ENCODE measurements around the gene DCP1A. TPM values are rescaled to one million over a fixed set of nuclear protein-coding genes. Genes with fewer than 3 reads are reported as not detected.

Gene DCP1A
- total RNA-seq, 2 experiments from 2014 or later: 33.1 to 36.1 TPM

GRCh38 chr3:53252096-53252946, 95.0 kb downstream of the DCP1A start:
- Mint-ChIP-seq H3K4me3 (peak overlapping the region; percentile 67), H3K36me3 (peaks cover 41% of the 10 kb centered on the region), H3K27ac (no peak overlapping the region), H3K4me1 (peaks cover 41% of the 10 kb centered on the region), H3K9me3 (no peaks in the 10 kb centered on the region), H3K27me3 (no peaks in the 10 kb centered on the region)
- no peak for DNase-seq

GRCh38 chr3:53250881-53251605, 96.3 kb downstream of the DCP1A start:
- H3K36me3 Mint-ChIP-seq: peaks cover 49% of the 10 kb centered on the region
- no peaks in the 10 kb centered on the region for H3K9me3 Mint-ChIP-seq
- peak overlapping the region; percentile 14 for H3K4me3 Mint-ChIP-seq
- H3K27me3 Mint-ChIP-seq: no peaks in the 10 kb centered on the region
- DNase-seq: no peak
- H3K4me1 Mint-ChIP-seq: peaks cover 45% of the 10 kb centered on the region
- peak overlapping the region; percentile 34 for H3K27ac Mint-ChIP-seq

- Mint-ChIP-seq H3K9me3 (no peaks in the 10 kb centered on the region), H3K27ac (no peak overlapping the region), H3K4me1 (peaks cover 45% of the 10 kb centered on the region)
These were observed 96.9 kb downstream of the DCP1A start for GRCh38 chr3:53250453-53250852.

GRCh38 chr3:53248161-53248560, 99.2 kb downstream of the DCP1A start:
- Mint-ChIP-seq H3K4me1 (peaks cover 36% of the 10 kb centered on the region), H3K27ac (no peak overlapping the region), H3K36me3 (peaks cover 43% of the 10 kb centered on the region), H3K9me3 (no peaks in the 10 kb centered on the region), H3K27me3 (no peaks in the 10 kb centered on the region), H3K4me3 (no peak overlapping the region)
- DNase-seq: no peak

More at GRCh38 chr3:53250453-53250852, 96.9 kb downstream of the DCP1A start:
- peaks cover 53% of the 10 kb centered on the region for H3K36me3 Mint-ChIP-seq
- no peak overlapping the region for H3K4me3 Mint-ChIP-seq
- DNase-seq: no peak
- H3K27me3 Mint-ChIP-seq: no peaks in the 10 kb centered on the region

GRCh38 chr3:53247619-53248018, 99.7 kb downstream of the DCP1A start:
- peaks cover 34% of the 10 kb centered on the region for H3K4me1 Mint-ChIP-seq
- DNase-seq: no peak

GRCh38 chr3:53244271-53244670, 103.1 kb downstream of the DCP1A start:
- Mint-ChIP-seq H3K27ac (no peak overlapping the region), H3K27me3 (no peaks in the 10 kb centered on the region), H3K9me3 (no peaks in the 10 kb centered on the region), H3K4me1 (peaks cover 13% of the 10 kb centered on the region), H3K4me3 (no peak overlapping the region), H3K36me3 (peaks cover 28% of the 10 kb centered on the region)
- DNase-seq: no peak

More at GRCh38 chr3:53247619-53248018, 99.7 kb downstream of the DCP1A start:
- Mint-ChIP-seq H3K4me3 (no peak overlapping the region), H3K27ac (peak overlapping the region; percentile 36), H3K9me3 (no peaks in the 10 kb centered on the region), H3K27me3 (no peaks in the 10 kb centered on the region), H3K36me3 (peaks cover 37% of the 10 kb centered on the region)

GRCh38 chr3:53243785-53244184, 103.6 kb downstream of the DCP1A start:
- H3K36me3 Mint-ChIP-seq: peaks cover 28% of the 10 kb centered on the region
- no peaks in the 10 kb centered on the region for H3K27me3 Mint-ChIP-seq
- no peak for DNase-seq
- no peak overlapping the region for H3K27ac Mint-ChIP-seq
- no peak overlapping the region for H3K4me3 Mint-ChIP-seq
- no peaks in the 10 kb centered on the region for H3K9me3 Mint-ChIP-seq
- H3K4me1 Mint-ChIP-seq: peaks cover 13% of the 10 kb centered on the region

GRCh38 chr3:53243165-53243564, 104.2 kb downstream of the DCP1A start:
- Mint-ChIP-seq H3K27ac (no peak overlapping the region), H3K36me3 (peaks cover 26% of the 10 kb centered on the region)

GRCh38 chr3:53242642-53243041, 104.7 kb downstream of the DCP1A start:
- Mint-ChIP-seq H3K4me1 (peaks cover 7% of the 10 kb centered on the region), H3K9me3 (no peaks in the 10 kb centered on the region)

More at GRCh38 chr3:53243165-53243564, 104.2 kb downstream of the DCP1A start:
- Mint-ChIP-seq H3K27me3 (no peaks in the 10 kb centered on the region), H3K4me3 (no peak overlapping the region), H3K9me3 (no peaks in the 10 kb centered on the region), H3K4me1 (peaks cover 12% of the 10 kb centered on the region)
- no peak for DNase-seq

GRCh38 chr3:53242155-53242554, 105.2 kb downstream of the DCP1A start:
- Mint-ChIP-seq H3K36me3 (peaks cover 22% of the 10 kb centered on the region), H3K4me1 (peaks cover 6% of the 10 kb centered on the region), H3K27me3 (no peaks in the 10 kb centered on the region), H3K9me3 (no peaks in the 10 kb centered on the region), H3K4me3 (no peak overlapping the region), H3K27ac (no peak overlapping the region)
- no peak for DNase-seq

More at GRCh38 chr3:53242642-53243041, 104.7 kb downstream of the DCP1A start:
- no peak overlapping the region for H3K27ac Mint-ChIP-seq
- peaks cover 23% of the 10 kb centered on the region for H3K36me3 Mint-ChIP-seq
- no peaks in the 10 kb centered on the region for H3K27me3 Mint-ChIP-seq
- DNase-seq: no peak
- H3K4me3 Mint-ChIP-seq: no peak overlapping the region

- no peak overlapping the region for H3K4me3 Mint-ChIP-seq
- DNase-seq: no peak
- peaks cover 5% of the 10 kb centered on the region for H3K4me1 Mint-ChIP-seq
- H3K9me3 Mint-ChIP-seq: no peaks in the 10 kb centered on the region
- peaks cover 16% of the 10 kb centered on the region for H3K36me3 Mint-ChIP-seq
- H3K27ac Mint-ChIP-seq: peak overlapping the region; percentile 29
- no peaks in the 10 kb centered on the region for H3K27me3 Mint-ChIP-seq
These were observed 106.1 kb downstream of the DCP1A start for GRCh38 chr3:53240989-53241972.

- Mint-ChIP-seq H3K36me3 (peaks cover 7% of the 10 kb centered on the region), H3K9me3 (no peaks in the 10 kb centered on the region), H3K4me3 (no peak overlapping the region), H3K27ac (no peak overlapping the region), H3K4me1 (peaks cover 2% of the 10 kb centered on the region), H3K27me3 (no peaks in the 10 kb centered on the region)
- DNase-seq: no peak
These were observed 107.5 kb downstream of the DCP1A start for GRCh38 chr3:53239800-53240199.

GRCh38 chr3:53238886-53239285, 108.5 kb downstream of the DCP1A start:
- no peaks in the 10 kb centered on the region for H3K9me3 Mint-ChIP-seq
- no peak overlapping the region for H3K27ac Mint-ChIP-seq
- H3K27me3 Mint-ChIP-seq: no peaks in the 10 kb centered on the region
- DNase-seq: no peak
- H3K4me3 Mint-ChIP-seq: no peak overlapping the region
- peaks cover 2% of the 10 kb centered on the region for H3K4me1 Mint-ChIP-seq
- peaks cover 7% of the 10 kb centered on the region for H3K36me3 Mint-ChIP-seq

GRCh38 chr3:53238051-53238850, 109.1 kb downstream of the DCP1A start:
- Mint-ChIP-seq H3K9me3 (no peaks in the 10 kb centered on the region), H3K4me1 (peaks cover 2% of the 10 kb centered on the region), H3K4me3 (no peak overlapping the region), H3K36me3 (peaks cover 8% of the 10 kb centered on the region), H3K27me3 (no peaks in the 10 kb centered on the region), H3K27ac (no peak overlapping the region)
- no peak for DNase-seq

Measured in activated naive CD8-positive, alpha-beta T cell treated with anti-CD3 and anti-CD28 coated beads for 36 hours (primary cell).